ENCODE measurements around the gene FANCF. TPM values are rescaled to one million over a fixed set of nuclear protein-coding genes. Genes with fewer than 3 reads are reported as not detected.
A peak's percentile ranks its signal among the peaks of the same experiment; 100 is the strongest.
"Not testable (repeated sequence)": the region's sequence is repeated elsewhere in the genome, so short reads cannot be mapped to it uniquely, and the experiment has no call there.

FANCF gene
- polyA plus RNA-seq (ENCODE audit: insufficient read length in 4 of 4), result 10 to 100 TPM; 19.1 to 22.9 (median 21.1) TPM

GRCh38 chr11:22625448-22626287 lies at the start of gene FANCF:
TSS of gene FANCF (minus strand) at chr11:22625823. CDS start at chr11:22625810, 13 bp downstream.
- DNase-seq (ENCODE audit: low read depth in 4 of 4, low spot score in 3 of 4), result peak; percentile 97 to 99 (median 99)

GRCh38 chr11:22674470-22675439 lies 49.1 kb upstream of the FANCF start:
- no peak for DNase-seq (ENCODE audit: low read depth in 4 of 4, low spot score in 3 of 4)

GRCh38 chr11:22671751-22672150 lies 46.1 kb upstream of the FANCF start:
- DNase-seq (ENCODE audit: low read depth in 4 of 4, low spot score in 3 of 4), result no peak

GRCh38 chr11:22670830-22671229 lies 45.2 kb upstream of the FANCF start:
- no peak for DNase-seq (ENCODE audit: low read depth in 4 of 4, low spot score in 3 of 4)

GRCh38 chr11:22669368-22669767 lies 43.7 kb upstream of the FANCF start:
- no peak for DNase-seq (ENCODE audit: low read depth in 4 of 4, low spot score in 3 of 4)

GRCh38 chr11:22668005-22668796 lies 42.6 kb upstream of the FANCF start:
- DNase-seq (ENCODE audit: low read depth in 4 of 4, low spot score in 3 of 4), result no peak

- DNase-seq (ENCODE audit: low read depth in 4 of 4, low spot score in 3 of 4), result peak in 2 of 4 donors; percentile 16 to 41
Measured at GRCh38 chr11:22666688-22667439, 41.2 kb upstream of the FANCF start.

GRCh38 chr11:22666325-22666687 lies 40.7 kb upstream of the FANCF start, which contains the start of gene GAS2:
TSS of gene GAS2 (plus strand) at chr11:22666611. CDS start at chr11:22674870, 8,259 bp downstream.
- DNase-seq (ENCODE audit: low read depth in 4 of 4, low spot score in 3 of 4), result peak in 3 of 4 donors; percentile 18 to 35 (median 23)

- no peak for DNase-seq (ENCODE audit: low read depth in 4 of 4, low spot score in 3 of 4)
Measured at GRCh38 chr11:22659783-22660182, 34.2 kb upstream of the FANCF start.

GRCh38 chr11:22657101-22657694 lies 31.6 kb upstream of the FANCF start:
- DNase-seq (ENCODE audit: low read depth in 4 of 4, low spot score in 3 of 4), result no peak

- DNase-seq (ENCODE audit: low read depth in 4 of 4, low spot score in 3 of 4), result no peak
Measured at GRCh38 chr11:22656130-22656529, 30.5 kb upstream of the FANCF start.

- not testable (repeated sequence) for DNase-seq (ENCODE audit: low read depth in 4 of 4, low spot score in 3 of 4)
Measured at GRCh38 chr11:22652346-22652745, 26.7 kb upstream of the FANCF start.

GRCh38 chr11:22641559-22641958 lies 15.9 kb upstream of the FANCF start:
- no peak for DNase-seq (ENCODE audit: low read depth in 4 of 4, low spot score in 3 of 4)

- DNase-seq (ENCODE audit: low read depth in 4 of 4, low spot score in 3 of 4), result no peak
Measured at GRCh38 chr11:22640862-22641261, 15.2 kb upstream of the FANCF start.

- DNase-seq (ENCODE audit: low read depth in 4 of 4, low spot score in 3 of 4), result no peak
Measured at GRCh38 chr11:22635689-22636088, 10.1 kb upstream of the FANCF start.

- DNase-seq (ENCODE audit: low read depth in 4 of 4, low spot score in 3 of 4), result no peak
Measured at GRCh38 chr11:22634897-22635629, 9.4 kb upstream of the FANCF start.

- DNase-seq (ENCODE audit: low read depth in 4 of 4, low spot score in 3 of 4), result no peak
Measured at GRCh38 chr11:22633354-22633902, 7.8 kb upstream of the FANCF start.

- DNase-seq (ENCODE audit: low read depth in 4 of 4, low spot score in 3 of 4), result no peak
Measured at GRCh38 chr11:22627421-22627820, 1.8 kb upstream of the FANCF start.

Measured in right renal pelvis (tissue), 4 donors.